Measurements from ENCODE around the gene RMND1. TPM values are rescaled to one million over a fixed set of nuclear protein-coding genes. Genes with fewer than 3 reads are reported as not detected.

RMND1 gene
- total RNA-seq, 1 experiment from 2014 or later, result 22.6 TPM

- DNase-seq, result no peak
- peaks cover 16% of the 10 kb centered on the region for H3K36me3 ChIP-seq (replicated peaks; ENCODE audit: control insufficient read depth, insufficient read depth, low read length)
Observed at GRCh38 chr6:151414641-151415260, 37.2 kb downstream of the RMND1 start.

GRCh38 chr6:151413372-151414145 is 38.4 kb downstream of the RMND1 start:
- peaks cover 16% of the 10 kb centered on the region for H3K36me3 ChIP-seq (replicated peaks; ENCODE audit: control insufficient read depth, insufficient read depth, low read length)
- H3K27me3 ChIP-seq (ENCODE audit: control insufficient read depth, insufficient read depth, low read length), result no peaks in the 10 kb centered on the region
- no peak for DNase-seq
- no peak overlapping the region for H3K4me3 ChIP-seq (ENCODE audit: insufficient read depth, low read depth, low read length)

More at GRCh38 chr6:151414641-151415260, 37.2 kb downstream of the RMND1 start:
- no peak overlapping the region for H3K4me3 ChIP-seq (ENCODE audit: insufficient read depth, low read depth, low read length)
- H3K27me3 ChIP-seq (ENCODE audit: control insufficient read depth, insufficient read depth, low read length), result no peaks in the 10 kb centered on the region

- Histone ChIP-seq H3K27me3 (ENCODE audit: control insufficient read depth, insufficient read depth, low read length) (no peaks in the 10 kb centered on the region), H3K4me3 (ENCODE audit: insufficient read depth, low read depth, low read length) (no peak overlapping the region), H3K36me3 (replicated peaks; ENCODE audit: control insufficient read depth, insufficient read depth, low read length) (peaks cover 15% of the 10 kb centered on the region)
- DNase-seq, result no peak
Observed at GRCh38 chr6:151412909-151413308, 39.0 kb downstream of the RMND1 start.

DNA sequence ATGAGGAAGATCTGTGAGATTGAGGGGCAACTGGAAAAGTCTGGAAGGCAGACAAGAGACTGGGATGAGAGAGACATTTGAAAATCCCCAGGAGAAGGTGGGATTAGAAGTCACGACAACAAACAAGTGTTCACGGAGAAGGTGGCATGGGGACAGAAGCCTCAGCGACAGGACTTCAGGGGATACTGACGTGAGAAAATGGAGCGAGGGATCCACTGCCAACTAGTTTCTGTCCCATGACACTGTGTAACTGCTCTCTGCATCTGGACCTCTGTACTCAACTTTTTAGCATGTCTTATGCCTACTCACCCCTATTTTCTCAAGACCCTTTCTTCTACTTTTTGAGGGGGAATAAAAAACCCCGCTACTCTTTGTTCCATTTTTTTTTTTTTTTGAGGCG is 42.2 kb downstream of the RMND1 start:
- Histone ChIP-seq H3K27me3 (ENCODE audit: control insufficient read depth, insufficient read depth, low read length) (no peaks in the 10 kb centered on the region), H3K36me3 (replicated peaks; ENCODE audit: control insufficient read depth, insufficient read depth, low read length) (peaks cover 8% of the 10 kb centered on the region), H3K4me3 (ENCODE audit: insufficient read depth, low read depth, low read length) (no peak overlapping the region)
- no peak for DNase-seq

GRCh38 chr6:151409260-151409659 is 42.7 kb downstream of the RMND1 start:
- H3K4me3 ChIP-seq (ENCODE audit: insufficient read depth, low read depth, low read length), result no peak overlapping the region
- peaks cover 8% of the 10 kb centered on the region for H3K36me3 ChIP-seq (replicated peaks; ENCODE audit: control insufficient read depth, insufficient read depth, low read length)
- no peak for DNase-seq
- H3K27me3 ChIP-seq (ENCODE audit: control insufficient read depth, insufficient read depth, low read length), result no peaks in the 10 kb centered on the region

DNA sequence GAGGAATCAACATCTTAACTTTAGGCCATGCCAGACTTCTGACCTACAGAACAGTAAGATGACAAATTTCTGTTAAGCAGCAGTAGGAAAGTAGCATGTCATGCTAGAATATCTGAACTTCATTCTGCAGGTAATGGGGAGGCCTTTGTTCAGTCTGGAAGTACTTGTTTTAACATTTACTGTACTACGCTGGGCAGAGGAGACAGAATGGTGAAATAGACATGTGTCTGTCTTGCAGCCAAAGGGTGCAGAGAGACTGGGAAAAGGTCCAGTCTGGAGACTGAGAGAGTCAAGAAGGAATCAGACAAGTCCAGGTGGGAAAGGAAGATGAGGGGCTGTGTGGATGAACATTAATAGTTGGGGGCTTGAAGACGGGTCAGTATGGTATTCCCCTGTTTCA is 43.1 kb downstream of the RMND1 start:
- Histone ChIP-seq H3K27me3 (ENCODE audit: control insufficient read depth, insufficient read depth, low read length) (no peaks in the 10 kb centered on the region), H3K4me3 (ENCODE audit: insufficient read depth, low read depth, low read length) (no peak overlapping the region), H3K36me3 (replicated peaks; ENCODE audit: control insufficient read depth, insufficient read depth, low read length) (peaks cover 8% of the 10 kb centered on the region)
- DNase-seq, result no peak

GRCh38 chr6:151403919-151404308 is 48.0 kb downstream of the RMND1 start:
- no peaks in the 10 kb centered on the region for H3K27me3 ChIP-seq (ENCODE audit: control insufficient read depth, insufficient read depth, low read length)
- no peak for DNase-seq
- H3K36me3 ChIP-seq (replicated peaks; ENCODE audit: control insufficient read depth, insufficient read depth, low read length), result peaks cover 1% of the 10 kb centered on the region
- no peak overlapping the region for H3K4me3 ChIP-seq (ENCODE audit: insufficient read depth, low read depth, low read length)

DNA sequence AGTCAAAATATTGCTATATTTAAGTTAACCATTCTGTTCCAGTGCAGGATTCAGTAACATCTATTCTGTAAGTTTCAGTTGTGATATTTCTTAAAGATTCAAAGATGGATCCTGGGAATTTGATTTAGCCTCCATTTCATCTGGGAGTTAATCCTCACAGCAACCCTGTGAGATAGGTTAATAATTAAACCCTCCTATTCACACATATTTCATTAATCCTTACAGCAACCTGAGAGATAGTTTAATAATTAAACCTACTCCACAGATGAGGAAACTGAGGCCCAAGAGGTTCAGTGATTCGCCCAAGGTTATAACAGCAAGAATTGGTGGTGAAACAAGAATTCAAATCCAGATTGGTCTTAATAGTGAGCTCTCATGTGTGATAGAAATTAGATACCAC is 49.7 kb downstream of the RMND1 start:
- H3K27me3 ChIP-seq (ENCODE audit: control insufficient read depth, insufficient read depth, low read length), result no peaks in the 10 kb centered on the region
- no peak overlapping the region for H3K4me3 ChIP-seq (ENCODE audit: insufficient read depth, low read depth, low read length)
- peaks cover 2% of the 10 kb centered on the region for H3K36me3 ChIP-seq (replicated peaks; ENCODE audit: control insufficient read depth, insufficient read depth, low read length)
- DNase-seq, result no peak

DNA sequence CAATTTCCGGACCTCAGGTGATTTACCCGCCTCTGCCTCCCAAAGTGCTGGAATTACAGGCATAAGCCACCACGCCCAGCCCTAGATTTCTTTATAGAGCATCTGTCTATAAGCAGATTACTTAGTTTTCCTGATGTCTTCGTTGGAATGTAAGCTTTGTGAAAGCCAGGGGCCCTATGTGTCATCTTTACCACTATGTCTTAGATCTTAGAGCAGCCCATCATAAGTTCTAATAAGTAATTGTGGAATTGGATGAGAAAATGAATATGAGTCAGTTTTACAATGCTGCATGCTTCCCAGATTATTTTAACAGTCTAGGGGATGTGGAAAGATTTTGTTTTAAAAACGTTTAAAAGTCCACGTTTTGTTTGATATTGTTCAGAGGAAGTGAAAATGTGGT is 51.5 kb downstream of the RMND1 start:
- Histone ChIP-seq H3K27me3 (ENCODE audit: control insufficient read depth, insufficient read depth, low read length) (no peaks in the 10 kb centered on the region), H3K4me3 (ENCODE audit: insufficient read depth, low read depth, low read length) (no peak overlapping the region), H3K36me3 (replicated peaks; ENCODE audit: control insufficient read depth, insufficient read depth, low read length) (peaks cover 2% of the 10 kb centered on the region)
- no peak for DNase-seq

DNA sequence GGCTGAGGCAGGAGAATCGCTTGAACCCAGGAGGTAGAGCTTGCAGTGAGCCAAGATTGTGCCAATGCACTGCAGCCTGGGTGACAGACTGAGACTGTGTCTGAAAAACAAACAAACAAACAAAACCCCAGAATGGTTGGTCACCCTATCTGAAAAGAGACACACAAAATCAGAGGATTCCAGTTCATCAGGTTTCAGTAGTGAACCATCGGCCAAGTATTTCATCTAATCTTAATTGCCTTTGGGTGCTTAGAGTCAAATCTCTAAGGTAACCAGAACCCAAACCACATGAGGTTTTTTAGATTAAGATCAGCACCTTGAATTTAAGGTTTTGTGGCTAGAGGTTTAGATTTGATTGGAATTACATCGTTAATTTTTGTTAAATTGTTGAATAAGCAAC is 52.2 kb downstream of the RMND1 start:
- no peaks in the 10 kb centered on the region for H3K27me3 ChIP-seq (ENCODE audit: control insufficient read depth, insufficient read depth, low read length)
- peaks cover 2% of the 10 kb centered on the region for H3K36me3 ChIP-seq (replicated peaks; ENCODE audit: control insufficient read depth, insufficient read depth, low read length)
- no peak overlapping the region for H3K4me3 ChIP-seq (ENCODE audit: insufficient read depth, low read depth, low read length)
- no peak for DNase-seq

DNA sequence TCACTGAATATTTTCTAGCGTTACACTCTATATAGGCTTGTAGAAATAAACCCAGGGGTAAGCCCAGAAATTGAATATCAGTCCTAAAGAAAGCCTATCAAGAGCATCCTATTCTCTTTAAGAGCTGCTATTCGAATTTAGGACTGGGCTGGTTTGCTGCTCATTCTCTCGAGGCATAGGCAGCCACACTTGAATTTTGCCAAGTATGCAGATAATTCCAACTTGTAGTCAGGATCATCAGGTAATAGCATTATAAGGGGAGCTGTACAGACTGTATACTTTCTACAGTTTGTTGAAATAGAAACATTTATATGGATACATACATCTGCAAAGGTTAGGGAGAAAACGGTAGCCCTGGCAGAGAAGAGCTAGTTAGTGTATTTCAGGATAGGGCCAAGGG is 58.5 kb downstream of the RMND1 start:
- H3K4me3 ChIP-seq (ENCODE audit: insufficient read depth, low read depth, low read length), result no peak overlapping the region
- no peaks in the 10 kb centered on the region for H3K27me3 ChIP-seq (ENCODE audit: control insufficient read depth, insufficient read depth, low read length)
- no peak for DNase-seq
- H3K36me3 ChIP-seq (replicated peaks; ENCODE audit: control insufficient read depth, insufficient read depth, low read length), result peaks cover 1% of the 10 kb centered on the region; the same call in 1 of the 2 replicates

- DNase-seq, result no peak
- H3K36me3 ChIP-seq (replicated peaks; ENCODE audit: control insufficient read depth, insufficient read depth, low read length), result no peaks in the 10 kb centered on the region; the same call in 1 of the 2 replicates
Observed at GRCh38 chr6:151392427-151392826, 59.5 kb downstream of the RMND1 start.

GRCh38 chr6:151391471-151392413 is 60.2 kb downstream of the RMND1 start, which contains the start of gene ZBTB2:
ZBTB2 (minus strand) TSS chr6:151391559; CDS start chr6:151373637, 17,922 bp downstream.
- Histone ChIP-seq H3K27me3 (ENCODE audit: control insufficient read depth, insufficient read depth, low read length) (no peaks in the 10 kb centered on the region), H3K36me3 (replicated peaks; ENCODE audit: control insufficient read depth, insufficient read depth, low read length) (no peaks in the 10 kb centered on the region; the same call in 1 of the 2 replicates)

More at GRCh38 chr6:151392427-151392826, 59.5 kb downstream of the RMND1 start:
- H3K27me3 ChIP-seq (ENCODE audit: control insufficient read depth, insufficient read depth, low read length), result no peaks in the 10 kb centered on the region
- H3K4me3 ChIP-seq (ENCODE audit: insufficient read depth, low read depth, low read length), result peak overlapping the region; percentile 93

DNA sequence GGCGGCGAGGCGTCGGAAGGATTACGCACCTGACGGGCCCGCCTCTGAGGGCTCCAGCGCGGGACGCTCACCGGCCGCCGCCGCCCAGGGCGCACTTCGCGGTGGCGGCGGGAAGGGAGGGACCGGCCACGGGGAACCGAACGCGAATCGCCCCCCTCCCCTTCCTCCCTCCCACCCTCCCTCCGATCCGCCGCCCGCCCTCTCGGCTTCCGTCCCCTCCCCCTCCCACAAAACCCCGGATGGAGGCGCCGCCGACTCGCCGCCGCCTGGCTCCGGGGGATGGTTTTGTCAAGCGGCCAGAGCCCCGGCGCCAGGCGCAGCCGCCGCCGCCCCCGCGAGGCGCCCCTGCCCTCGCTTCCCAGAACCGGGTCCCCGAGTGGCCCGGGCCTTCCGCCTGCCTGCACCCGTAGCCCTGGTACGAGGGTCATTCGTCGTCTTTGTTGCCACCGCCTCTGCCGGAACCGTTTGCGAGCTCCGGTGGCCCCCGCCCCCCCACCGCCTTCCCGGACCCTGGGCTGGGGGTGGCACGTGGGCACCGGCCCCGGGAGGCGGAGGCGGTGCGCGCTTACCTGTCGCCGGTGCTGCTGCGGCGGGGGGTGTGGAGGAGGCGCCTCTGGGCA is 61.0 kb downstream of the RMND1 start:
- Histone ChIP-seq H3K4me3 (ENCODE audit: insufficient read depth, low read depth, low read length) (peak overlapping the region; percentile 93), H3K27me3 (ENCODE audit: control insufficient read depth, insufficient read depth, low read length) (no peaks in the 10 kb centered on the region), H3K36me3 (replicated peaks; ENCODE audit: control insufficient read depth, insufficient read depth, low read length) (no peaks in the 10 kb centered on the region; the same call in 1 of the 2 replicates)
- DNase-seq, result peak; percentile 90

More at GRCh38 chr6:151391471-151392413, 60.2 kb downstream of the RMND1 start, which contains the start of gene ZBTB2:
- H3K4me3 ChIP-seq (ENCODE audit: insufficient read depth, low read depth, low read length), result peak within 1 kb of the TSS; percentile 93
- peak; percentile 90 for DNase-seq
